GM12892 (cell line): ENCODE results near the gene ARNT2. TPM values are rescaled to one million over a fixed set of nuclear protein-coding genes. Genes with fewer than 3 reads are reported as not detected.

ENCODE experiments used
- DNase-seq: peaks from one replicate; pipeline ENCODE4 v3.0.0; 2011; ENCODE audit not compliant: insufficient read length
- FAIRE-seq: peaks from 2 replicates; lab custom pipeline; 2011; peaks lifted over from hg19 to GRCh38; lab: Jason Lieb, UNC
- POLR2A ChIP-seq: IDR thresholded peaks from 2 replicates; pipeline ENCODE4 v1.6.1; 2011; ENCODE audit warnings: low read depth, low read length, control low read depth
- POLR2AphosphoS5 ChIP-seq: IDR thresholded peaks from 2 replicates; pipeline ENCODE4 v1.6.1; 2011; ENCODE audit warnings: low read depth, low read length, control low read depth
- TAF1 ChIP-seq: IDR thresholded peaks from 2 replicates; pipeline ENCODE4 v1.6.1; 2011; ENCODE audit warnings: low read depth, mild to moderate bottlenecking, control low read depth, low read length, borderline replicate concordance
- polyA plus RNA-seq: library from polyadenylated mRNA; unstranded; fragments of >200 nt; gene quantifications from one replicate; pipeline ENCODE4 v1.2.1, GENCODE V29; 2012; ENCODE audit warnings: missing spikeins, inconsistent platforms; ENCODE audit not compliant: missing spikeins

Gene ARNT2
- 0.19 TPM for polyA plus RNA-seq

GRCh38 chr15:80404057-80404760 is at the start of gene ARNT2:
Gene ARNT2, plus strand, starts transcription at chr15:80404382. Its CDS starts 134 bp downstream, at chr15:80404516.
- DNase-seq (peak; percentile 20), FAIRE-seq (no peak)

DNA sequence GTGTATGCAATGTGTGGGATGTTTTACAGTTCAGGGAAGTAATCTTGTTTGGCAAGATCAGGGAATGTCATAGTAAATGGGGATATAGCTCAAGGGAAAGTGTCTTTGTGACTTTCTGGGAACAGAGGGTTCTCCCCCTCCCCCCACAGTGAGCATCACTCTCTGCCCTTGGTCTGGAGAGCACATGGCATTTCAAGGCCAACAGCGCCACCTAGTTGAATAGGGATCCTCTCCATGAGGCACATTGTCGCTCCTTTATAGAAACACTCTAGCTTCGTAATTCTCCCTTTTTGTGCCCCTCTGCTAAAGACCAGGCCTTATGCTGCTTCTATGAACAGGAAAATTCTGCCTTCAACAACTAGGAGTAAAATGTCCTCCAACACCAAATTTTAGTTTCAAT is 37.1 kb upstream of the ARNT2 start:
- DNase-seq (no peak), FAIRE-seq (no peak)
- TF ChIP-seq TAF1, result no peak
- TF ChIP-seq POLR2A, result no peak
- no peak for TF ChIP-seq POLR2AphosphoS5

More at GRCh38 chr15:80404057-80404760, at the start of gene ARNT2:
- TF ChIP-seq POLR2A (no peak), POLR2AphosphoS5 (no peak), TAF1 (no peak)

DNA sequence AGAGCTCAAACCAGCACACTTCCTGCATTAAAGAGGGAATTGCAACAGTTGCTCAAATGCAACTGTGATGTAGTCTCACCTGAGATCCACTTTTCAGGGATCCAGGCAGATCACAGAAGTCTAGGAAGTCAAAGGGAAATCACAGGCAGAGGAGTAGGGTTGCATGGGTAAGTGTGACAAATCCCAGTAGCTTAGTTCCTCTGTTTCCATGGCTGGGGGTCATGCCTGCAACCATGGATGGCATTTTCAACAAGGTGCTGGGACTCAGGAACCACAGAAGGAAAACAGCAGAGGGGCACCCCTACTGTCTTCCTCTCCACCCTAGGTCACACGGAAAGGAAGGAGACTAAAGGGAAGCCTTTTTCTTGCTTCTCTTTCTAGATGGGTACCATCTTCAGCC is 36.5 kb upstream of the ARNT2 start:
- FAIRE-seq (no peak), DNase-seq (no peak)
- TF ChIP-seq POLR2A, result no peak
- no peak for TF ChIP-seq TAF1
- TF ChIP-seq POLR2AphosphoS5, result no peak

DNA sequence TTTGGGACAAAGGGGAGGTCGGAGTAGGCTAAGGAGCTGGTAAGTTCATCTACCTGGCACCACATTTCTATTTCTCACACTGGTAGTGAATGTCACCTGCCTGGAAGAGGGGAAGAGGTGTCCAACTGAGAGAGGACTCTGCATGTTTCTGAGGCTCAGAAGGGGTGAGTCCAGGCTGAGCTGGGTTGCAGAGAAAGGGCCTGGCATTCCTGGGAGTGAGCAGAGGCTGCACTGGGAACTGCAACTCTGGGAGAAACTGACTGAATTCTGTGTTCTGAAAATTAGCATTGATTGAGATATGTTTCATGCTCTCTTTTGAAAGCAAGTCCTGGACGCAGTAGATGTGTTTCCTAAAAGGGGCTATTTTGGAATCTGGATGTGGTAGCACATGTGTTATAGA is 32.3 kb upstream of the ARNT2 start:
- FAIRE-seq (no peak), DNase-seq (no peak)
- TF ChIP-seq TAF1, result no peak
- TF ChIP-seq POLR2AphosphoS5, result no peak
- TF ChIP-seq POLR2A, result no peak

- no peak for TF ChIP-seq POLR2AphosphoS5
- TF ChIP-seq POLR2A, result no peak
- TF ChIP-seq TAF1, result no peak
- DNase-seq (no peak), FAIRE-seq (no peak)
Observed at GRCh38 chr15:80374441-80374840, 29.7 kb upstream of the ARNT2 start.

DNA sequence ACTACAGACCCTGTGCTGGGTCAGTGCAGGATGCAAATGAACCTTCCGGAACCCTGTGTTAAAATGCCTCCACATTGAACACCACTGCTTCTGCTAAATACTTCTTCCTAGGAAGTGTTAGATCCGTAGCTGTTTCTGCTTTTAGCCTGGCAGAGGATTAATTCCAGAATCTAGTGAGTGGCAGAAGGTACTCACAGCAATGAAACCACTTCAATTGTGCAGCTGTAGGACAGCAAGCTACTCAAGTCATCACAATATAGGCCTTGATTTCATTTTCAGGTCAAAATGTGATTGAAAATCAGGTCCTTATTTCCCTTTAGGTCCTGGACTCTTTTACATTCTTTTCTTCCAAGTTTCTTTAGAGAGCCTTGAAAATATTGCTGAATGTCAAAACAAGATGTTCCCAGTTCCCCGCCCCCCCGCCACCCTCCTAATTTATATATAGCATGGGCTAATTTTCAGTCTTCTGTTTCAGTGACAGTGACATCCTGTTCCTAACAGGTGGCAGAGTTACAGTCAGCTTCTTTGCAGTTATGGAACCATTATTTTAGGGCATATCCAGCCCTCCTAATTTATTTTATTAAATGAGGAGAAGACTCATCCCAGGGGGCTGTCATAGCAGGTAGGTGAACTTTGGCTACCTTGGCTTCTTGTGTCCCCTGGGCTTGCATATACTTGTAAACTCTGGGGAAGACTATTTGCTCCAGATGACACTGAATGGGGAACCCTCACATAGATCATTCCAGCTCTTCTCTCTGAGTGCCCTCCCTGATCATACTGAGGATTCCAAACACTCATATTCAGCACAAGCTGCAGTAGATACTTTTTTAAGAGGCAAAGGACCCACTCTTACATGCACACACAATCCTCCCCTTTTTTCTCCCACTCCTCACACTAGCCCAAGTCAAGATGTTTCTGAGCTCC is 28.0 kb upstream of the ARNT2 start:
- no peak for DNase-seq
- FAIRE-seq, result no peak
- no peak for TF ChIP-seq POLR2AphosphoS5
- no peak for TF ChIP-seq TAF1
- no peak for TF ChIP-seq POLR2A

DNA sequence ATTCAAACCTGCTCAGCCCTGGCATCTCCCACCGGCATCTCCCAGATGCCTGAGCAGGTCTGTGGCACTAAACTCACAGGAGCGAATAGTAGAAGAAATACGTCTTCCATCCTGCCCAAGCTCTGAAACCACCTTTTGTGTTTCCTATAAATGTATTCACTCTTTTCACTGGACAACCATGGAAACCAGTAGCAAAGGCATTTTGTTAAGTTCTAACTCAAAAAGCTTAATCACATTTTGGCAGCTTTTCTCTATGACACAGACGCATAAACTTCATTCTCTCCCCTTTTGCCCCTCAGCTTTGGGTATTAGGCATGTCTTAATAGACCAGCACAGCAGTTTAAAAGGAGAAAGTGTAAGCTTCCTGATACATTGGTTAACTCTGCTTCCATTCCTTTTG is 24.5 kb upstream of the ARNT2 start:
- no peak for TF ChIP-seq TAF1
- TF ChIP-seq POLR2A, result no peak
- no peak for TF ChIP-seq POLR2AphosphoS5
- FAIRE-seq (no peak), DNase-seq (no peak)

- FAIRE-seq (no peak), DNase-seq (no peak)
- TF ChIP-seq POLR2A, result no peak
Observed at GRCh38 chr15:80380154-80380553, 24.0 kb upstream of the ARNT2 start.

DNA sequence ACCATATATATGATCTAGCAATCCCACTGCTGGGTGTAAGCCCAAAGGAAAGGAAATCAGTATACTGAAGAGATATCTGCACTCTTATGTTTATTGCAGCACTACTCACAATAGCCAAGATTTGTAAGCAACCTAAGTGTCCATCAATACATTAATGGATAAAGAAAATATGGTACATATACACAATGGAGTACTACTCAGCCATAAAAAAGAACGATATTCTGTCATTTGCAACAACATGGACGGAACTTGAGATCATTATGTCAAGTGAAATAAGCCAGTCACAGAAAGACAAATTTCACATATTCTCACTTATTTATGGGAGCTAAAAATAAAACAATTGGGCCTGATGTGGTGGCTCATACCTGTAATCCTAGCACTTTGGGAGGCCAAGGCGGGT is 21.9 kb upstream of the ARNT2 start:
- DNase-seq, result no peak
- FAIRE-seq, result no peak

GRCh38 chr15:80384432-80384831 is 19.8 kb upstream of the ARNT2 start:
- FAIRE-seq, result no peak
- TF ChIP-seq POLR2A (no peak), POLR2AphosphoS5 (no peak)
- DNase-seq, result no peak

More for the DNA sequence above, 21.9 kb upstream of the ARNT2 start:
- no peak for TF ChIP-seq TAF1
- no peak for TF ChIP-seq POLR2A
- no peak for TF ChIP-seq POLR2AphosphoS5

DNA sequence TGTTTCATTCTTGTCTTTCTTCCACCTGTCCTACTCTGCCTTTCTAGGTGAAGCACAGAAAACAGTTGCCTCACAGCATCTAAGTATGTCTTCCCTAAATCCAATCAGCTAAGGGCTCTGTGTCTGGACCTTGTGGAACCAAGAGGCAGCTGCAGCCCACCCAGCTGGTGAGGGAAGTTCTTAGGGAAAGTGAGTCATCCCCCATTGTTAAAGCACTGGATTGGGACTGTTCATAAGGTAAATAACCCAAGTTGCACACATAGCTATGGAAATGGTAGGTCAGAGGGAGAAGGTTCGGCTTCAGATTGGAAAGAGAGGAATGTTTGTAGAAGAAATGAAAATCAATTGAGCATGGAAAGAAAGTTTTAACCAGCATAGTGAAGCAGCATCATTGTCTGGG is 18.0 kb upstream of the ARNT2 start:
- DNase-seq, result no peak
- TF ChIP-seq TAF1, result no peak
- TF ChIP-seq POLR2A, result no peak
- no peak for TF ChIP-seq POLR2AphosphoS5
- FAIRE-seq, result no peak
